Gastroesophageal sphincter (tissue), 4 donors: ENCODE measurements around the gene SYNM. TPM values are rescaled to one million over a fixed set of nuclear protein-coding genes. Genes with fewer than 3 reads are reported as not detected.

Source experiments
- ATAC-seq: fragments of 150-250 bp; one replicate; pipeline ENCODE4 v1.9.1; 2016; ENCODE audit warnings: mild to moderate bottlenecking, moderate library complexity
- H3K27ac ChIP-seq, 4 donors: fragments of 200-600 bp; sonication (generic) in 3 of 4; 1 replicate in 3 of 4; 2 replicates in 1 of 4; pipeline ENCODE4 v1.5.1; 2016 to 2019
- H3K27me3 ChIP-seq: fragments of 200-600 bp; sonication (generic); one replicate; pipeline ENCODE4 v1.5.1; 2019
- H3K36me3 ChIP-seq, 2 donors: fragments of 200-600 bp; sonication (generic); one replicate each; pipeline ENCODE4 v1.5.1; 2019; ENCODE audit warnings: control low read depth in 1 of 2
- H3K4me1 ChIP-seq, 3 donors: fragments of 200-600 bp; sonication (generic); 1 replicate in 2 of 3; 2 replicates in 1 of 3; pipeline ENCODE4 v1.5.1; 2016 to 2019; ENCODE audit warnings: control low read depth in 2 of 3
- H3K4me3 ChIP-seq, 2 donors: fragments of 200-600 bp; sonication (generic); one replicate each; pipeline ENCODE4 v1.5.1; 2019; ENCODE audit warnings: mild to moderate bottlenecking in 1 of 2, moderate library complexity in 1 of 2
- H3K9me3 ChIP-seq, 3 donors: fragments of 200-600 bp; sonication (generic); one replicate each; pipeline ENCODE4 v1.5.1; 2017 to 2019; ENCODE audit warnings: control low read depth in 2 of 3
- EP300 ChIP-seq: sonication (generic); formaldehyde crosslinking; IDR thresholded peaks from one replicate; pipeline ENCODE4 v1.6.1; 2017; ENCODE audit warnings: antibody characterized with exemption, mild to moderate bottlenecking
- POLR2A ChIP-seq, 2 donors: fragments of 450-650 bp; IDR thresholded peaks; one replicate each; pipeline ENCODE4 v1.6.1; 2017; ENCODE audit warnings: antibody characterized with exemption in 2 of 2, mild to moderate bottlenecking in 2 of 2, moderate library complexity in 1 of 2
- POLR2AphosphoS5 ChIP-seq: sonication (generic); formaldehyde crosslinking; IDR thresholded peaks from one replicate; pipeline ENCODE4 v1.6.1; 2017; ENCODE audit warnings: antibody characterized with exemption
- WGBS, 2 donors: methylation state at CpG; one replicate each; pipeline ENCODE4 v1.1.5; 2018; ENCODE audit warnings: low coverage in 1 of 2; 5-methylcytosine and 5-hydroxymethylcytosine counted together
- total RNA-seq, 4 donors: library from RNA; depleted of rRNA; stranded (reverse); fragments of >200 nt; gene quantifications; one replicate each; pipeline ENCODE4 v1.1.0, GENCODE V29; 2016
- TF ChIP-seq, protein P1 (sequence below), 4 experiments: fragments of 200-600 bp in 2 of 4; fragments of 450-650 bp in 2 of 4; sonication (generic) in 1 of 4; IDR thresholded peaks; one replicate each; pipeline ENCODE4 v1.5.1; 2017 to 2019; ENCODE audit warnings: antibody characterized with exemption in 4 of 4, mild to moderate bottlenecking in 2 of 4, moderate library complexity in 2 of 4

Gene SYNM
- total RNA-seq = 1,000 to 10,000 TPM; 1,155 to 2,820 (median 1,765) TPM

GRCh38 chr15:99104788-99105513, at the start of gene SYNM:
TSS of gene SYNM (plus strand) at chr15:99105080. CDS start at chr15:99105200, 120 bp downstream.
- peak within 1 kb of the TSS; percentile 80 to 98 (median 98) for H3K27ac ChIP-seq
- ATAC-seq = peak; percentile 84
- H3K4me3 ChIP-seq = peak within 1 kb of the TSS; percentile 50 to 91
- H3K27me3 ChIP-seq = no peaks in the 10 kb centered on the region
- 0% methylated on average over 3 to 14 of the region's 91 CpGs for WGBS, 2 donors
- peaks cover 0 to 11% of the 10 kb centered on the region in 2 donors for H3K36me3 ChIP-seq
- no peaks in the 10 kb centered on the region for H3K9me3 ChIP-seq
- H3K4me1 ChIP-seq = peaks cover 0 to 53% (median 0%) of the 10 kb centered on the region in 3 donors
- no peak for TF ChIP-seq EP300
- peak; percentile 99 for TF ChIP-seq POLR2A (IDR thresholded peaks at IDR 0.05)
- TF ChIP-seq, protein P1, sequence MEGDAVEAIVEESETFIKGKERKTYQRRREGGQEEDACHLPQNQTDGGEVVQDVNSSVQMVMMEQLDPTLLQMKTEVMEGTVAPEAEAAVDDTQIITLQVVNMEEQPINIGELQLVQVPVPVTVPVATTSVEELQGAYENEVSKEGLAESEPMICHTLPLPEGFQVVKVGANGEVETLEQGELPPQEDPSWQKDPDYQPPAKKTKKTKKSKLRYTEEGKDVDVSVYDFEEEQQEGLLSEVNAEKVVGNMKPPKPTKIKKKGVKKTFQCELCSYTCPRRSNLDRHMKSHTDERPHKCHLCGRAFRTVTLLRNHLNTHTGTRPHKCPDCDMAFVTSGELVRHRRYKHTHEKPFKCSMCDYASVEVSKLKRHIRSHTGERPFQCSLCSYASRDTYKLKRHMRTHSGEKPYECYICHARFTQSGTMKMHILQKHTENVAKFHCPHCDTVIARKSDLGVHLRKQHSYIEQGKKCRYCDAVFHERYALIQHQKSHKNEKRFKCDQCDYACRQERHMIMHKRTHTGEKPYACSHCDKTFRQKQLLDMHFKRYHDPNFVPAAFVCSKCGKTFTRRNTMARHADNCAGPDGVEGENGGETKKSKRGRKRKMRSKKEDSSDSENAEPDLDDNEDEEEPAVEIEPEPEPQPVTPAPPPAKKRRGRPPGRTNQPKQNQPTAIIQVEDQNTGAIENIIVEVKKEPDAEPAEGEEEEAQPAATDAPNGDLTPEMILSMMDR (IDR thresholded peaks at IDR 0.05) = peak; percentile 78 to 99 (median 95)
- TF ChIP-seq POLR2AphosphoS5 = peak; percentile 99

DNA sequence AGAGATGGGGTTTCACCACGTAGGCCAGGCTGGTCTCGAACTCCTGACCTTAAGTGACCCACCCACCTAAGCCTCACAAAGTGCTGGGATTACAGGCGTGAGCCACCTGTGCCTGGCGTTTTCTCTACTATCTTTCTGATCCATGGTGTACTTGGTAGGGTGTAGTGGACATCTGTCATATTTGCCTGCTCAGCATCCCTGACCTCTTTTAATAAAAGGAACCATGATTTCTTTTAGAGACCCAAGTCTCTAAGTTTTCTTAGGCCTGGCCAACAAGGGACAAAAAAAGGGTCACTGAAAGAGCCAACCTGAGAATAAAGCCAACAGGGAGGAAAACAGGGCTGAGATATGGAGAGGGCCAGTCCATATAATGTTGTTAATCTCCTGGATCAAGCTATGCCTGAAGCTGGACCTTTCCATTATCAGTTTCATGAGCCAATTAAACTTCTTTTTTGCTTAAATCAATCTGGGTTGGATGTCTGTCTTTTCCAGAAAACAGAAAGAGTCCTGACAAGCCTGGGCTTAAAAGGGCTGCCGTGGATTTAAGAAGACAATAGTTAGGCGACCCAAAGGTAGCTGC, 49.2 kb upstream of the SYNM start:
- no peaks in the 10 kb centered on the region for H3K9me3 ChIP-seq
- H3K27ac ChIP-seq = no peak overlapping the region
- no peak overlapping the region for H3K4me3 ChIP-seq
- no peak for TF ChIP-seq POLR2A (IDR thresholded peaks at IDR 0.05)
- TF ChIP-seq, protein P1 (IDR thresholded peaks at IDR 0.05) = no peak
- TF ChIP-seq EP300 = no peak
- TF ChIP-seq POLR2AphosphoS5 = no peak
- H3K27me3 ChIP-seq = no peaks in the 10 kb centered on the region
- no peak for ATAC-seq
- WGBS, 2 donors = 80 to 95% methylated on average over 2 to 6 of the region's 6 CpGs
- H3K4me1 ChIP-seq = peaks cover 0 to 24% (median 3%) of the 10 kb centered on the region in 3 donors
- no peaks in the 10 kb centered on the region for H3K36me3 ChIP-seq

DNA sequence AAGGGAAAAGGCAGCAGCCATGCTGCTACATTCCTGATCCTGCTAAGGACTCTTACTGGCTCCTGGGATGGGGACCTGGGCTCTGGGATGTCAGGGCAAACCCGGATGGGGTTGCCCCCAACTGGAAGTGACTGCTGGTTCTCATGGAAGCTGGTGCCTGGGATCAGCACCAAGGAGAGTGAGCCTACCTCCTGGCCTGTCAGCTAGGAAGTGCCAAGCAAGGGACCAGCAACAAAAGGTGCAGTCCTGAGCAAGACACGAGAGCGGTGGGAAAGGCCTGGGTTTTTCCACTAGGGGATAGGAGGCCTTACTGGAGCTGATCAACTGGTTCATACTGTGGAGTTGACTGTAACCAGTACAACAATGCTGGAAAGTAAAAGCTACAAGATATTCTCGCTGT, 47.9 kb upstream of the SYNM start:
- no peak for TF ChIP-seq POLR2A (IDR thresholded peaks at IDR 0.05)
- TF ChIP-seq, protein P1 (IDR thresholded peaks at IDR 0.05) = no peak
- no peak for TF ChIP-seq EP300
- TF ChIP-seq POLR2AphosphoS5 = no peak
- Histone ChIP-seq H3K4me1 (peaks cover 0 to 24% (median 3%) of the 10 kb centered on the region in 3 donors), H3K4me3 (no peak overlapping the region), H3K9me3 (no peaks in the 10 kb centered on the region), H3K27ac (peak overlapping the region in 3 of 4 donors; percentile 18 to 98 (median 97)), H3K36me3 (no peaks in the 10 kb centered on the region), H3K27me3 (no peaks in the 10 kb centered on the region)
- no peak for ATAC-seq
- WGBS, 2 donors = 59 to 71% methylated on average over 3 to 4 of the region's 4 CpGs

DNA sequence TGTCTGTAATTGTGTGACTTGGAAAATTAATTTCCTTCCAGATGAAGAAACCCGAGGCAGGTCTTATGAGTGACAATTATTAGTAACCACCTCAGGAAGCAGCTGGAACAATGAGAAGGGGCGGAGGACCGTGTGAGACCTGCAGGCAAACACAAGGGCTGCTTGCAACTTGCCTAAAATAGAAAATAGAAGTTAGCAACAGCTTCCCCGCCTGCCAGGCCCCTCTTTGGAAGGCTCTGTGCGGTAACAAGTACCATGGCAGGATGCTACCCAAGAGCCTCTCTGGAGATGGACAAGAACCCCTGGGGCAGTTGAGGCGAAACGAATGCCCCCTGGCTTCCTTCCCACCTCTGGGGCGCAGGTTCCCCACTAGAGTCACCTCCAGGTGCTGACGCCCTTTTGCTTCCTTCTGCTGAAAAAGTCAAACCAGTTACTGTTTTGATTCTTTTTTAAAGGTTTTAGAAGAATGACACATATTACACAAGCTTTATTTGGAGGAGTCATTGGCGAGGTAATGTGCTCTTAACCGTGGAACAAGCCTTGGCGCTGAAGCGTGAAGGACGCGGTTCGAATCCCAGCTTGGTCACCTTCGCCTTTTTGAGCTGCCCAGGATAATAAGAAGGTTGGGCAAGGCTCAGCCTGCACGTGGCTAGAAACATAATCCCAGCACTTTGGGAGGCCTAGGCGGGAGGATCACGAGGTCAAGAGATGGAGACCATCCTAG, 47.0 kb upstream of the SYNM start:
- H3K36me3 ChIP-seq = no peaks in the 10 kb centered on the region
- peak overlapping the region; percentile 51 to 98 (median 96) for H3K27ac ChIP-seq
- 64 to 70% methylated on average over 9 to 12 of the region's 20 CpGs for WGBS, 2 donors
- H3K4me1 ChIP-seq = peaks cover 0 to 24% (median 3%) of the 10 kb centered on the region in 3 donors
- ATAC-seq = no peak
- H3K4me3 ChIP-seq = peak overlapping the region in 1 of 2 donors; percentile 74
- TF ChIP-seq POLR2A (IDR thresholded peaks at IDR 0.05) (no peak), EP300 (no peak), POLR2AphosphoS5 (no peak)
- TF ChIP-seq, protein P1 (IDR thresholded peaks at IDR 0.05) = no peak
- no peaks in the 10 kb centered on the region for H3K9me3 ChIP-seq
- no peaks in the 10 kb centered on the region for H3K27me3 ChIP-seq
